ENCODE measurements around the gene FAM193B.
A peak's percentile ranks its signal among the peaks of the same experiment; 100 is the strongest.

Gene FAM193B

GRCh38 chr5:177498013-177498787 lies 56.2 kb downstream of the FAM193B start:
- no peak for TF ChIP-seq GABPA (IDR thresholded peaks at IDR 0.05; ENCODE audit: low read depth)
- TF ChIP-seq CTCF (IDR thresholded peaks at IDR 0.05; ENCODE audit: insufficient read depth, low read length), result no peak
- TF ChIP-seq REST (IDR thresholded peaks at IDR 0.05; ENCODE audit: insufficient replicate concordance, low read depth), result no peak
- TF ChIP-seq SPI1 (IDR thresholded peaks at IDR 0.05; ENCODE audit: borderline replicate concordance, low read depth), result no peak
- TF ChIP-seq POLR2AphosphoS5 (IDR thresholded peaks at IDR 0.05; ENCODE audit: low read depth), result no peak
- DNase-seq (ENCODE audit: low read depth in 1 of 2, low spot score in 1 of 2), result no peak
- Histone ChIP-seq H3K27me3 (ENCODE audit: insufficient read depth, poor library complexity, severe bottlenecking) (no peaks in the 10 kb centered on the region), H3K27ac (replicated peaks) (peak overlapping the region; percentile 25; the same call in 1 of the 2 replicates), H3K4me3 (replicated peaks; ENCODE audit: insufficient read depth, low read length) (peak overlapping the region; percentile 33)

- Histone ChIP-seq H3K4me3 (replicated peaks; ENCODE audit: insufficient read depth, low read length) (peak within 1 kb of the TSS; percentile 81), H3K27me3 (ENCODE audit: insufficient read depth, poor library complexity, severe bottlenecking) (no peaks in the 10 kb centered on the region), H3K27ac (replicated peaks) (peak within 1 kb of the TSS; percentile 66)
- no peak for TF ChIP-seq CTCF (IDR thresholded peaks at IDR 0.05; ENCODE audit: insufficient read depth, low read length)
- TF ChIP-seq POLR2AphosphoS5 (IDR thresholded peaks at IDR 0.05; ENCODE audit: low read depth), result peak; percentile 74; the same call in 1 of the 2 replicates
- no peak for TF ChIP-seq GABPA (IDR thresholded peaks at IDR 0.05; ENCODE audit: low read depth)
- peak; percentile 48 for TF ChIP-seq REST (IDR thresholded peaks at IDR 0.05; ENCODE audit: insufficient replicate concordance, low read depth)
- peak; percentile 97 to 98 for DNase-seq (ENCODE audit: low read depth in 1 of 2, low spot score in 1 of 2)
Observed at GRCh38 chr5:177497292-177498012, 56.9 kb downstream of the FAM193B start, which contains the start of gene PDLIM7. PDLIM7 (minus strand) TSS chr5:177497604; CDS start chr5:177496512, 1,092 bp downstream.

- no peaks in the 10 kb centered on the region for H3K27me3 ChIP-seq (ENCODE audit: insufficient read depth, poor library complexity, severe bottlenecking)
- no peak for DNase-seq (ENCODE audit: low read depth in 1 of 2, low spot score in 1 of 2)
- peak overlapping the region; percentile 81 for H3K4me3 ChIP-seq (replicated peaks; ENCODE audit: insufficient read depth, low read length)
- TF ChIP-seq REST (IDR thresholded peaks at IDR 0.05; ENCODE audit: insufficient replicate concordance, low read depth) (no peak), SPI1 (IDR thresholded peaks at IDR 0.05; ENCODE audit: borderline replicate concordance, low read depth) (no peak), POLR2AphosphoS5 (IDR thresholded peaks at IDR 0.05; ENCODE audit: low read depth) (0 out of 2 replicates have a peak, but pooled peaks have one; percentile 1), GABPA (IDR thresholded peaks at IDR 0.05; ENCODE audit: low read depth) (no peak), CTCF (IDR thresholded peaks at IDR 0.05; ENCODE audit: insufficient read depth, low read length) (no peak)
- H3K27ac ChIP-seq (replicated peaks), result peak overlapping the region; percentile 66
Observed at GRCh38 chr5:177496727-177497291, 57.6 kb downstream of the FAM193B start.

Measured in HL-60 (cell line).